Smooth muscle cell of the coronary artery (primary cell): ENCODE measurements around the gene TRIM46. TPM values are rescaled to one million over a fixed set of nuclear protein-coding genes. Genes with fewer than 3 reads are reported as not detected.

Source experiments
- total RNA-seq: library from RNA; depleted of rRNA; stranded (reverse); fragments of >200 nt; gene quantifications from 2 replicates; pipeline ENCODE4 v1.2.3, GENCODE V29; 2014; ENCODE audit warnings: low replicate concordance

TRIM46 gene, protein sequence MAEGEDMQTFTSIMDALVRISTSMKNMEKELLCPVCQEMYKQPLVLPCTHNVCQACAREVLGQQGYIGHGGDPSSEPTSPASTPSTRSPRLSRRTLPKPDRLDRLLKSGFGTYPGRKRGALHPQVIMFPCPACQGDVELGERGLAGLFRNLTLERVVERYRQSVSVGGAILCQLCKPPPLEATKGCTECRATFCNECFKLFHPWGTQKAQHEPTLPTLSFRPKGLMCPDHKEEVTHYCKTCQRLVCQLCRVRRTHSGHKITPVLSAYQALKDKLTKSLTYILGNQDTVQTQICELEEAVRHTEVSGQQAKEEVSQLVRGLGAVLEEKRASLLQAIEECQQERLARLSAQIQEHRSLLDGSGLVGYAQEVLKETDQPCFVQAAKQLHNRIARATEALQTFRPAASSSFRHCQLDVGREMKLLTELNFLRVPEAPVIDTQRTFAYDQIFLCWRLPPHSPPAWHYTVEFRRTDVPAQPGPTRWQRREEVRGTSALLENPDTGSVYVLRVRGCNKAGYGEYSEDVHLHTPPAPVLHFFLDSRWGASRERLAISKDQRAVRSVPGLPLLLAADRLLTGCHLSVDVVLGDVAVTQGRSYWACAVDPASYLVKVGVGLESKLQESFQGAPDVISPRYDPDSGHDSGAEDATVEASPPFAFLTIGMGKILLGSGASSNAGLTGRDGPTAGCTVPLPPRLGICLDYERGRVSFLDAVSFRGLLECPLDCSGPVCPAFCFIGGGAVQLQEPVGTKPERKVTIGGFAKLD
- 1.5 and 3.5 TPM in 2 replicates for total RNA-seq

DNA sequence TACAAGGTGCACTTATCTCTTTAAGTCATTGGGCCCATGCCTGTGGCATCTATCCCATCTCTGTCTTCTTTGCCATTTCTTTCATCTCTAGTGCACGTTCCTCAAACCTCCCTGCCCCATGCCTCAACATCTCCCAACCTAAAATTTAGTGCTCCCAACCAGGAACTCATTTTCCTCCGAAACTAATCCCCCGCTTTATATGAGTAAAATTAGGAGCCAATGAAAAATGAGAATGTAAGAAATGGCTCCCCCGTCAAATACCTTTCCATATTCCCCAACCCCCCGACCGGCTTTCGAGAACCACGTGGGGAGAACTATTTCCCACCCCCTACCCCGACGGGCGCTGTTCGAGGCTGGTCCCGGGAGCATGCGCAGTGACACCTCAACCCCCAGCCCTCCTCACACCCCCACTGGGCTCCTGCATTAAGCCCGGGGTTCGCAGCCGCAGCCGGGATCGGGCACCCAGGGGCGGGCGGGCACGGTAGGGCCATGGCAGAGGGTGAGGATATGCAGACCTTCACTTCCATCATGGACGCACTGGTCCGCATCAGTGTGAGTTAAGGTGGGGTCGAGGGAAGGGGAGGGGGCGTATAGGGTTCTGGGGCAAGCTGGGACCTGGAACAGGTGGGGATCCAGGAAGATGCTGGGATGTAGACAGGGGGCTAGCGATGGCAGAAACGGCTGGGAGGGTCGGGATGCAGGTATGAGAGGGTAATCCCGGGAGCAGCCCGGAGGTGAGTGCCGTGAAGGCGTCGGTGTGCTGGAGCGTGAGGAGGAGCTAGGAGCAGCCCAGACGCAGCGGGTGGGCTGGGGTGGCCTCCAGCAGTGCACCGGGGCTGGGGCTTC is at the start of gene TRIM46:
Gene TRIM46 (plus strand): TSS at position 372 of the 846 bp plus-strand sequence. CDS start 118 bp downstream, at position 490.

GRCh38 chr1:155127105-155127966 is 46.3 kb upstream of the TRIM46 start, which contains the start of gene EFNA1:
TSS of gene EFNA1 (plus strand) at chr1:155127876. CDS start at chr1:155127978, 102 bp downstream.

GRCh38 chr1:155135415-155136028 is 38.1 kb upstream of the TRIM46 start, which contains the start of gene SLC50A1:
TSS of gene SLC50A1 (plus strand) at chr1:155135852. CDS start at chr1:155135912, 60 bp downstream.

DNA sequence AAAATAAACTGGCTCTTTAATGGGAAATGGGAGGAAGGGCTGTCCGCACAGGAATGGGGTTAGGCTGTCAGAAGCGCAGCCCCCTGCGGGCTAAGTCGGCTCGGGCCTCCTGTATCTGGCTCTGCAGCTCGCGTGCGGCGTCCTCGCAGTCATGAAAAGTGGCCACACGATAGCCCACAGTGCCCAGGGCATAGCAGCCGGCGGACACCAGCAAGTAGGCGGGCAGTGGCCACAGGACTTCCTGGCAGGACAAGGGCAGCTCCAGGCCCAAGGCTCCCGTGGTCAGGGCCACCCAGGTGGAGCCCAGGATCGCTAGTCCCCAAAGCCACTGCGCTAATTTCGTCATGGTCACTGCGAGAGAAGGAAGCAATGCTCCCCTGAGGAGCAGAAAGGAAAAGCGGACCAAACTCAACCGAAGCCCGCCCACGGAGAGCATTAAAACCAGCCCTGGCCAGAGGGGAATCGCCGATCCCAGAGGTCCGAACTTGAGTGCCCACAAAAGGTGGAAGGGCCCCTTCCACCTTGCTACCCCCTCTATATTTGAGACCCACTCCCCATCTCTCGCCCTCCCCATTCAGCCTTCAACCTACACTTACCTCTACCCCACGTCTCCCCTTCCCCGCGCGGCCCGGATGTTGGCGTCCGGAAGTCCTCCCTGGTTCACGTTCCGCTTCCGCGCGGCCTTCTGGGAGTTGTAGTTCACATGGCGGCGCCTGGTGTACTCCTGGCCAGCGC is 33.6 kb upstream of the TRIM46 start, which contains the start of gene DPM3:
Gene DPM3 (minus strand): TSS at position 637 of the 735 bp plus-strand sequence. CDS start 291 bp downstream, at position 346.

GRCh38 chr1:155172732-155173477 is 744 bp upstream of the TRIM46 start, which contains the start of gene KRTCAP2:
TSS of gene KRTCAP2 (minus strand) at chr1:155173304. CDS start at chr1:155173224, 80 bp downstream.

DNA sequence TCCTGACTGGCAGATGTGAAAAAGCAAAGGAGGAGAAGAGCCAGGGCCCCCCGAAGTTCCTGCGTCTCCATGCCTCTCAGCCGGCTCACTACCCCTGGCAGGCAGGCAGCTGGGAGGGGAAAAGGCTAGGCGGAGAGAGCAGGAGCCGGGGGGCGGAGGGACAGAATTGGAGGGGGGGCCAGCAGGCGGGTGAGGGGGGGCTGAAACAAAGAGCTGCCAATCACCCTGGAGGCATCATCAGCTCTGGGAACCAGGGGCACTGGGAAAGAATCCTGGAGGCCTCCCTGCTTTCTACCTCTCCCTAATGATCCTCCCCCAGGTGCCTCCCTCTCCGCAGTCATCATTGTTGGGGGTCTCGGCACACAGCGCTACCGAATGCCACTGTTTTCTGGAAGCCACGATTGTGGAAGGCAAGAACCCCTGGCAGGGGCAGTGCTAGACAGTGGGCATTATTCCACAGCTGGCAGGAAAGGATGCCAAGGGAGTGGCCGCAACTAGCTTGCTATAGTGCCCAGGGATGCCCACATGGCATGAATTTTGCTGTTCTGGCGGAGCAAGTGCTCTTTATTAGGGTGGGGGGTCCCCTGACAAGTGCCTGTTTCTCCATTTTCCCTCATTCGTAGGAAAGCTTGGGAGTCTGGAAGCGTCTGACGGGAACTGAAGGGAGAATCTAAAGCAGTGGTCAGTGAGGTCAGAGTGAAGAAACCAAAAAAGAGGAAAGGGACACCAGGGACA is 34.3 kb downstream of the TRIM46 start, which contains the start of gene THBS3:
Gene THBS3 (minus strand): TSS at position 92 of the 735 bp plus-strand sequence. CDS start 21 bp downstream, at position 71.

GRCh38 chr1:155208541-155209311 is 35.1 kb downstream of the TRIM46 start, which contains the start of gene MTX1:
TSS of gene MTX1 (plus strand) at chr1:155208695. CDS start at chr1:155208805, 110 bp downstream.

Other genes with a start within 250 kb of the TRIM46 start
- 10.2 and 11.4 TPM in 2 replicates for gene PMVK, start 237.1 kb upstream of the TRIM46 start, total RNA-seq
- 66.0 and 101 TPM in 2 replicates for gene PBXIP1, start 217.8 kb upstream of the TRIM46 start, total RNA-seq
- gene PYGO2, start 212.1 kb upstream of the TRIM46 start, total RNA-seq = 3.4 and 6.5 TPM in 2 replicates
- gene SHC1, start 203.1 kb upstream of the TRIM46 start, total RNA-seq = 98.8 and 184 TPM in 2 replicates
- gene CKS1B, start 199.2 kb upstream of the TRIM46 start, total RNA-seq = 18.6 and 39.5 TPM in 2 replicates
- gene FLAD1, start 190.5 kb upstream of the TRIM46 start, total RNA-seq = 13.1 and 19.0 TPM in 2 replicates
- gene LENEP, start 180.3 kb upstream of the TRIM46 start, total RNA-seq = 0.68 TPM in 1 of 2 replicates, not detected in the other
- gene ZBTB7B, start 171.0 kb upstream of the TRIM46 start, total RNA-seq = 9.1 and 14.1 TPM in 2 replicates
- not detected in 2 replicates for gene DCST2, start 140.1 kb upstream of the TRIM46 start, total RNA-seq
- gene DCST1, start 140.0 kb upstream of the TRIM46 start, total RNA-seq = not detected in 2 replicates
- gene ADAM15, start 122.5 kb upstream of the TRIM46 start, total RNA-seq = 48.2 and 64.5 TPM in 2 replicates
- gene EFNA4, start 110.1 kb upstream of the TRIM46 start, total RNA-seq = 1.8 and 5.7 TPM in 2 replicates
- gene EFNA3, start 95.0 kb upstream of the TRIM46 start, total RNA-seq = 0.35 and 0.90 TPM in 2 replicates
- 0.23 and 4.9 TPM in 2 replicates for gene EFNA1, start 46.0 kb upstream of the TRIM46 start, total RNA-seq
- gene SLC50A1, start 38.0 kb upstream of the TRIM46 start, total RNA-seq = 17.9 and 32.0 TPM in 2 replicates
- gene DPM3, start 33.3 kb upstream of the TRIM46 start, total RNA-seq = 27.5 and 42.7 TPM in 2 replicates
- 86.9 and 102 TPM in 2 replicates for gene KRTCAP2, start 545 bp upstream of the TRIM46 start, total RNA-seq
- gene THBS3, start 34.0 kb downstream of the TRIM46 start, total RNA-seq = 35.0 and 52.5 TPM in 2 replicates
- gene MTX1, start 34.8 kb downstream of the TRIM46 start, total RNA-seq = 30.1 and 45.6 TPM in 2 replicates
- 2.5 and 3.6 TPM in 2 replicates for gene ENTREP3, start 81.6 kb downstream of the TRIM46 start, total RNA-seq
- 16.7 and 30.7 TPM in 2 replicates for gene SCAMP3, start 88.5 kb downstream of the TRIM46 start, total RNA-seq
- 27.1 and 64.4 TPM in 2 replicates for gene CLK2, start 99.7 kb downstream of the TRIM46 start, total RNA-seq
- gene HCN3, start 103.6 kb downstream of the TRIM46 start, total RNA-seq = 0.53 and 1.5 TPM in 2 replicates
- gene PKLR, start 127.6 kb downstream of the TRIM46 start, total RNA-seq = not detected in 2 replicates
- gene FDPS, start 135.0 kb downstream of the TRIM46 start, total RNA-seq = 100 and 279 TPM in 2 replicates
- gene RUSC1, start 147.0 kb downstream of the TRIM46 start, total RNA-seq = 6.0 and 8.2 TPM in 2 replicates